Measurements from ENCODE around the gene COMMD9.

DNA sequence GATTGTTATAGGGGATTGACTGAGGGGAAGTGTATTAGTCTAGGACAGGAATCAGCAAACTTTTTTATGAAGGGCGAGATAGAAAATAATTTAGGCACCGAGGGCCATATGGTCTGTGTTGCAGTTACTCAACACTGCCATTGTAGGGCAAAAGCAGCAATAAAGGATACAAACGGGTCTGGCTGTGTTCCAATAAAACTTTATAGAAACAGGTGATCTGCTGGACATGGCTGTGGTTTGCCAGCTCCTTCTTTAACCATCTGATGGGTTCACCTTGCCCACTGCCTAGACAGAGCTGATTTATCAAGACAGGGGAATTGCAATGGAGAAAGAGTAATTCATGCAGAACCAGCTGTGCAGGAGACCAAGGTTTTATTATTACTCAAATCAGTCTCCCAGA, 26.8 kb upstream of the COMMD9 start:
- TF ChIP-seq CTCF (IDR thresholded peaks at IDR 0.05; ENCODE audit: low read length) (no peak), EZH2 (IDR thresholded peaks at IDR 0.05; ENCODE audit: borderline replicate concordance, low read length) (no peak)

Measured in OCI-LY1 (cell line).